GM12875 (cell line): ENCODE results near the gene ZNF526.

Experiments used
- H3K4me3 ChIP-seq: one replicate; pipeline ENCODE4 v1.5.1; 2011; ENCODE audit warnings: low read depth, low read length, control low read depth
- CTCF ChIP-seq: IDR thresholded peaks from 2 replicates; pipeline ENCODE4 v1.5.1; 2011; ENCODE audit warnings: low read depth, mild to moderate bottlenecking, control low read depth, inconsistent platforms, low read length, moderate library complexity, borderline replicate concordance; ENCODE audit not compliant: insufficient read depth

Gene ZNF526

GRCh38 chr19:42219812-42220750, at the start of gene ZNF526:
TSS of gene ZNF526 (plus strand) at chr19:42220312. CDS start at chr19:42224404, 4,092 bp downstream.
- no peak for TF ChIP-seq CTCF
- H3K4me3 ChIP-seq: peak within 1 kb of the TSS; percentile 77

GRCh38 chr19:42170715-42171114, 49.4 kb upstream of the ZNF526 start:
- no peak overlapping the region for H3K4me3 ChIP-seq
- no peak for TF ChIP-seq CTCF

- no peak for TF ChIP-seq CTCF
- no peak overlapping the region for H3K4me3 ChIP-seq
Observed at GRCh38 chr19:42172261-42172660, 47.9 kb upstream of the ZNF526 start.

DNA sequence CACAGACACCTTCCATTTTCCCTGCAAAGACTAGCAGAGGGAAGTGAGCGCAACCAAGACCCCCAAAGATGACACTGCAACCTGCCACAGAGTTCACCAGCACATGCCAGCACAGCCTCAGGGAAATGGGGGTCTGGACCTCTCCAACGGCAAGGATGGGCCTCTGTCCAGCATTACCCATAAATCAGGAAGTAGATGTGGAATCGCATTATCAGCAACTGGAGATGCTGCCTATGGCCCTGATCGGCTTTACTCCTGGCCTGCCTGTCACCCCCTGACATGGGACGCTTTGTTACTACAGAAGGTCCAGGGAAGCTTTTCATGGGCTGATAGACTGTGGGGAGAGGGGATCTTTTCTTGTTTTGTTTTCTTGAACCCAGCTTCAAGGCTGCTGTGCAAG, 46.4 kb upstream of the ZNF526 start:
- TF ChIP-seq CTCF: no peak
- no peak overlapping the region for H3K4me3 ChIP-seq

GRCh38 chr19:42174188-42174587, 45.9 kb upstream of the ZNF526 start:
- no peak overlapping the region for H3K4me3 ChIP-seq
- TF ChIP-seq CTCF: no peak

DNA sequence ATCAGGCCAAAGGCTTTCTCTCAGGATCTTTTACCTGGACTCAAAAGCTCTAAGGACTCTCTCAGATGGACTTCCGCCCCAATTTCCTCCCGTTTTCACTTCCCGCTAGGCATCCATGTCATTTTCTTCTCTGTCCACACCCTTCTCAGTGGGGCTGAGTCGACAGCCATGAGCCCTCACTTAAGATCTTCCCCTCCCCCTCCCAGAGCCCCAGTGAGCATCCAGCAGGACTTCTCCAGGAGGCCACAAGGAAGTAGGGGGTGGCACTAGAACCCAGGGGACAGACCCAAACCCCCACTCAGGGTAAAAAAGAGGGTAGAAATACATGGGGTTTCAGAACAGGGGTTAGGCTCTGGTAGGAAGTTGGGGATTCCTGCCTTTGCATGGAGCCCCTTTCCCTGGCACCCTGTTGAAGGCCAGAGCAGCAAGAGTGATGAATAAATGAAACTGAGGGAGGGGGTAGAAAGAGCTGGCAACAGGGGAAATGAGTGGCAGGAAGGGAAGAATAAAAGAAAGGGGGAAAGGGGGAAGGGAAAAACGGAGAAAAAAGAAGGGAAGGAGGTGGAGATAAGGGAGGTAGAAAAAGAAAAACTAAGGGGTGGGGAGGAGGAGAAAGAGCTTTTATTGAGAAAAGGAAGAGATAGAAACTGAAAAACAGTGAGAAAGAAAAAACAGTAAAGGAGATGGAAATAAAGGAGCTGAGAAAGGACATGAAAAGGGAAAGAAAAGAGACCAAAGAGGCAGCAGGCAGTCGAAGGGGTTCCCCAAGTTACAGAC, 45.0 kb upstream of the ZNF526 start:
- no peak for TF ChIP-seq CTCF
- H3K4me3 ChIP-seq: no peak overlapping the region
